ENCODE results near the gene CD164L2.

Gene CD164L2

GRCh38 chr1:27331922-27332321 lies 51.2 kb downstream of the CD164L2 start:
- no peak for TF ChIP-seq PPARA (CRISPR knock-in tag; IDR thresholded peaks at IDR 0.05; ENCODE audit: borderline replicate concordance)
- TF ChIP-seq SNAI2 (CRISPR knock-in tag; IDR thresholded peaks at IDR 0.05): no peak
- TF ChIP-seq ZNF565 (CRISPR knock-in tag; conservative IDR thresholded peaks at IDR 0.05; ENCODE audit: low read depth): no peak
- no peak for TF ChIP-seq RARB (CRISPR knock-in tag; IDR thresholded peaks at IDR 0.05)
- TF ChIP-seq CSDC2 (CRISPR knock-in tag; IDR thresholded peaks at IDR 0.05): no peak
- TF ChIP-seq POU6F1 (CRISPR knock-in tag; IDR thresholded peaks at IDR 0.05; ENCODE audit: borderline replicate concordance, low read depth): no peak
- TF ChIP-seq BACH2 (CRISPR knock-in tag; IDR thresholded peaks at IDR 0.05; ENCODE audit: borderline replicate concordance): no peak
- TF ChIP-seq OSR1 (CRISPR knock-in tag; IDR thresholded peaks at IDR 0.05): no peak
- no peak for TF ChIP-seq ESRRG (CRISPR knock-in tag; IDR thresholded peaks at IDR 0.05)
- no peak for TF ChIP-seq ZNF8 (CRISPR knock-in tag; IDR thresholded peaks at IDR 0.05)
- TF ChIP-seq ZNF70 (CRISPR knock-in tag; IDR thresholded peaks at IDR 0.05): no peak
- no peak for TF ChIP-seq CSRNP3 (CRISPR knock-in tag; IDR thresholded peaks at IDR 0.05)
- no peak for TF ChIP-seq ZC3H10 (CRISPR knock-in tag; IDR thresholded peaks at IDR 0.05)
- no peak for ATAC-seq

- no peak for ATAC-seq
- TF ChIP-seq RARB (CRISPR knock-in tag; IDR thresholded peaks at IDR 0.05) (no peak), ZNF70 (CRISPR knock-in tag; IDR thresholded peaks at IDR 0.05) (no peak), PATZ1 (CRISPR knock-in tag; IDR thresholded peaks at IDR 0.05; ENCODE audit: borderline replicate concordance) (no peak), GLIS3 (CRISPR knock-in tag; IDR thresholded peaks at IDR 0.05) (no peak), ESRRG (CRISPR knock-in tag; IDR thresholded peaks at IDR 0.05) (no peak), BACH2 (CRISPR knock-in tag; IDR thresholded peaks at IDR 0.05; ENCODE audit: borderline replicate concordance) (no peak), TOX (CRISPR knock-in tag; IDR thresholded peaks at IDR 0.05; ENCODE audit: borderline replicate concordance) (no peak), PPARA (CRISPR knock-in tag; IDR thresholded peaks at IDR 0.05; ENCODE audit: borderline replicate concordance) (no peak), SNAI2 (CRISPR knock-in tag; IDR thresholded peaks at IDR 0.05) (no peak), TCF4 (CRISPR knock-in tag; IDR thresholded peaks at IDR 0.05; ENCODE audit: borderline replicate concordance) (no peak), ZFP30 (CRISPR knock-in tag; IDR thresholded peaks at IDR 0.05) (no peak), ZC3H10 (CRISPR knock-in tag; IDR thresholded peaks at IDR 0.05) (no peak), POU6F1 (CRISPR knock-in tag; IDR thresholded peaks at IDR 0.05; ENCODE audit: borderline replicate concordance, low read depth) (no peak), ARNTL (CRISPR knock-in tag; IDR thresholded peaks at IDR 0.05; ENCODE audit: borderline replicate concordance, low read depth) (no peak)
These were observed 51.7 kb downstream of the CD164L2 start for GRCh38 chr1:27331426-27331825.

GRCh38 chr1:27330786-27331185 lies 52.3 kb downstream of the CD164L2 start:
- ATAC-seq: no peak
- no peak for TF ChIP-seq BACH2 (CRISPR knock-in tag; IDR thresholded peaks at IDR 0.05; ENCODE audit: borderline replicate concordance)
